ENCODE measurements around the gene FBXL20. TPM values are rescaled to one million over a fixed set of nuclear protein-coding genes. Genes with fewer than 3 reads are reported as not detected.

FBXL20 gene
- total and polyA plus RNA-seq, 2 of the 8 experiments (the other 6 are each of a cell fraction or from before 2014, with no cell fraction given) = 5.5 to 11.0 TPM

DNA sequence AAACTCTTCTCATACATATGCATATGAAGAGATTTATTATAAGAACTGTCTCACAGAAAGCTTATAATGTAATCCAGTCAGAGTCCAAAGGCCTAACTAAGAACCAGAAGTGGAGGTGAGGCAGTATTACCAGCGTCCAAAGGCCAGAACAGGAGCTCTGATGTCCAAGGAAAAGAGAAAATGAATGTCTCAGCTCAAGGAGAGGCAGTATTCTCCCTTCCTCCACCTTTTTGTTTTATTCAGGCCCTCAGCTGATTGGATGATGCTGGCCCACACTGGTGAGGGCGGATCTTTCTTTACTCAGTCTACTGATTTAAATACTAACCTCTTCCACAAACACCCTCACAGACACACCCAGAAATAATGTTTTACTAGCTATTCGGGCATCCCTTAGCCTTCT, 43.4 kb downstream of the FBXL20 start:
- Histone ChIP-seq H3K23ac (ENCODE audit: insufficient read length) (no peak overlapping the region), H3K4me2 (ENCODE audit: insufficient read depth in 1 of 2, low read depth in 2 of 2, low read length in 2 of 2) (no peak overlapping the region; a peak in 1 of 4 replicates), H3K36me3 (ENCODE audit: control insufficient read depth in 2 of 4, insufficient read depth in 4 of 4, low read length in 3 of 4) (no peaks in the 10 kb centered on the region), H2BK120ac (replicated peaks; ENCODE audit: low read depth, low read length) (no peak overlapping the region), H4K8ac (ENCODE audit: extremely low read depth, insufficient read depth, low read length) (no peak overlapping the region), H2BK12ac (ENCODE audit: low read depth, low read length) (no peak overlapping the region), H2BK20ac (ENCODE audit: low read length) (no peak overlapping the region), H3K79me1 (ENCODE audit: low read depth, low read length) (no peaks in the 10 kb centered on the region), H2BK15ac (ENCODE audit: low read length) (no peak overlapping the region), H2AK5ac (ENCODE audit: low read depth, low read length) (no peak overlapping the region), H3K27me3 (replicated peaks in 1 of 4; ENCODE audit: control insufficient read depth in 3 of 4, extremely low read depth in 1 of 4, insufficient read depth in 3 of 4, low read length in 3 of 4) (no peaks in the 10 kb centered on the region), H3K56ac (replicated peaks; ENCODE audit: insufficient read length, low read depth, low read length) (no peak overlapping the region), H4K91ac (replicated peaks; ENCODE audit: insufficient read length, low read length) (no peak overlapping the region), H3K27ac (ENCODE audit: low read depth, low read length) (no peak overlapping the region), H3K79me2 (ENCODE audit: control insufficient read depth in 1 of 2, insufficient read depth in 2 of 2, low read length in 2 of 2) (no peaks in the 10 kb centered on the region), H2AFZ (ENCODE audit: low read length) (no peak overlapping the region), H3K9me3 (ENCODE audit: insufficient read depth in 2 of 2, low read depth in 1 of 2, low read length in 1 of 2) (no peaks in the 10 kb centered on the region), H4K20me1 (replicated peaks in 1 of 2; ENCODE audit: control insufficient read depth in 1 of 2, insufficient read depth in 2 of 2, low read length in 2 of 2) (peaks cover 0 to 2% of the 10 kb centered on the region in 2 experiments), H3K14ac (ENCODE audit: insufficient read length) (no peak overlapping the region), H3K4me1 (replicated peaks in 1 of 4; ENCODE audit: control insufficient read depth in 3 of 4, insufficient read depth in 4 of 4, low read length in 3 of 4) (no peaks in the 10 kb centered on the region; a peak in 1 of 7 replicates), H3K9ac (replicated peaks in 1 of 4; ENCODE audit: extremely low read depth in 1 of 4, low read depth in 3 of 4, low read length in 3 of 4) (no peak overlapping the region), H4K5ac (ENCODE audit: insufficient read length, low read depth, low read length) (no peak overlapping the region), H2BK5ac (ENCODE audit: low read depth, low read length) (no peak overlapping the region), H3K4ac (replicated peaks; ENCODE audit: insufficient read length, low read depth, low read length) (no peak overlapping the region), H3K18ac (ENCODE audit: extremely low read depth, low read length) (no peak overlapping the region), H3K23me2 (ENCODE audit: low read depth, low read length) (no peaks in the 10 kb centered on the region), H3K4me3 (ENCODE audit: extremely low read depth in 1 of 4, insufficient read depth in 2 of 4, low read depth in 3 of 4, low read length in 4 of 4) (no peak overlapping the region)
- DNase-seq (ENCODE audit: low read depth in 1 of 2, low spot score in 2 of 2) (no peak), FAIRE-seq (no peak)
- ChIA-PET CTCF (ENCODE audit: partially characterized antibody) (interaction anchor here (1.0 to 1.2 kb wide), 2 partner anchors 22 to 118 kb away, joined by 3 read pairs; no protein-coding TSS in a partner anchor), POLR2A (ENCODE audit: partially characterized antibody) (interaction anchor here (0.6 kb wide), 1 partner anchor 98 kb away, joined by 3 read pairs; no protein-coding TSS in a partner anchor)
- WGBS, 2 experiments (ENCODE audit: extremely low coverage in 1 of 2, insufficient coverage in 1 of 2, insufficient read length in 1 of 2, insufficient replicate concordance in 2 of 2, low coverage in 1 of 2, low lambda C conversion rate in 2 of 2, missing lambda C conversion rate in 1 of 2) = 64% methylated on average over 3 of the region's 3 CpGs; no CpG with 5 or more reads in 1 of the 2 experiments
- no peak for TF ChIP-seq EGR1 (IDR thresholded peaks at IDR 0.05; ENCODE audit: borderline replicate concordance, low read depth, low read length)
- no peak for TF ChIP-seq SAP30 (IDR thresholded peaks at IDR 0.05; ENCODE audit: insufficient read depth, insufficient replicate concordance, low read length)
- TF ChIP-seq EP300 (IDR thresholded peaks at IDR 0.05; ENCODE audit: borderline replicate concordance in 1 of 2, low read depth in 2 of 2, low read length in 2 of 2) = no peak
- TF ChIP-seq, protein P1, sequence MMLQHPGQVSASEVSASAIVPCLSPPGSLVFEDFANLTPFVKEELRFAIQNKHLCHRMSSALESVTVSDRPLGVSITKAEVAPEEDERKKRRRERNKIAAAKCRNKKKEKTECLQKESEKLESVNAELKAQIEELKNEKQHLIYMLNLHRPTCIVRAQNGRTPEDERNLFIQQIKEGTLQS (IDR thresholded peaks at IDR 0.05; ENCODE audit: insufficient read depth, low read depth, low read length) = no peak
- no peak for TF ChIP-seq FOSL1 (IDR thresholded peaks at IDR 0.05; ENCODE audit: insufficient read depth, low read depth, low read length)
- no peak for TF ChIP-seq JUND (IDR thresholded peaks at IDR 0.05; ENCODE audit: low read length)
- no peak for TF ChIP-seq NRF1 (IDR thresholded peaks at IDR 0.05; ENCODE audit: low read depth, low read length)
- TF ChIP-seq ZNF274 (IDR thresholded peaks at IDR 0.05; ENCODE audit: borderline replicate concordance, extremely low read depth, low read length) = no peak
- TF ChIP-seq SP2 (IDR thresholded peaks at IDR 0.05; ENCODE audit: low read length) = no peak
- TF ChIP-seq HDAC2 (IDR thresholded peaks at IDR 0.05; ENCODE audit: borderline replicate concordance in 1 of 2, low read depth in 2 of 2, low read length in 2 of 2) = no peak
- TF ChIP-seq POU5F1 (IDR thresholded peaks at IDR 0.05; ENCODE audit: low read depth, low read length) = no peak
- TF ChIP-seq SIX5 (IDR thresholded peaks at IDR 0.05; ENCODE audit: low read depth, low read length) = no peak
- no peak for TF ChIP-seq CBX8 (IDR thresholded peaks at IDR 0.05; ENCODE audit: borderline replicate concordance, low read depth, low read length)

All from H1 (cell line).